HG03159 (cell line): Measurements from ENCODE around the gene AP1S1.
A peak's percentile ranks its signal among the peaks of the same experiment; 100 is the strongest.
"Not testable (repeated sequence)": the region's sequence is repeated elsewhere in the genome, so short reads cannot be mapped to it uniquely, and the experiment has no call there.

Source experiments
- ATAC-seq: cut with Tn5 transposase; IDR thresholded peaks from one replicate; pipeline ENCODE4 v1.9.1; 2021; ENCODE audit warnings: mild to moderate bottlenecking, moderate library complexity; ENCODE audit not compliant: unreplicated experiment

AP1S1 gene

DNA sequence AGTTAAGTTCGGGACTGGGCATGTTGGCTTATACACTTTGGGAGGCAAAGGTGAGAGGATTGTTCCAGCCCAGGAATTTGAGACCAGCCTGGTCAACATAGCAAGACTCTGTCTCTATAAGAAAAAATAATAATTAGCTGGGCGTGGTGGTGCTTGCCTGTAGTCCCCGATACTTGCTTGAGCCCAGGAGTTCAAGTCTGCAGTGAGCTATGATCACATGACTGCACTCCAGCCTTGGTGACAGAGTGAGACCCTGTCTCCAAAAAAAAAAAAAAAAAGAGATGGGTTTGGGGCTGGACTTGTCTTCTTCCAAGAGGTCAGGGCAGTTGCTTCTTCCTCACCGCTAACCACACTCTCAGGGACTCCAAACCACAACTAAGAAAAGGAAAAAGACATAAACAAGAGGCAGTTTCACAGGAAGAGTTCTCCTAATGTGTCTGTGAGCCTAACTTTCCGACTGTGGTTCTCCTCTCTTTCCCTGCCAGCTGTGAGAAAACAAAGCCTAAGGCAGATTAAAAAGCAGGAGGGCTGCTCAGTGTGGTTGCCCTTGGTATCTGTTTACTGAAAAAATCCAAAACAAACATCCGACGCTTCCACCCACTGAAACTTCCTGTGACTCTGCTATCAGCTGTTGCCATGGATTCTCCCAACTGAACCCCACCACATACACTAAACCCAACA is 29.8 kb upstream of the AP1S1 start:
- ATAC-seq = no peak

GRCh38 chr7:101125989-101126650 is 28.2 kb upstream of the AP1S1 start:
- no peak for ATAC-seq

DNA sequence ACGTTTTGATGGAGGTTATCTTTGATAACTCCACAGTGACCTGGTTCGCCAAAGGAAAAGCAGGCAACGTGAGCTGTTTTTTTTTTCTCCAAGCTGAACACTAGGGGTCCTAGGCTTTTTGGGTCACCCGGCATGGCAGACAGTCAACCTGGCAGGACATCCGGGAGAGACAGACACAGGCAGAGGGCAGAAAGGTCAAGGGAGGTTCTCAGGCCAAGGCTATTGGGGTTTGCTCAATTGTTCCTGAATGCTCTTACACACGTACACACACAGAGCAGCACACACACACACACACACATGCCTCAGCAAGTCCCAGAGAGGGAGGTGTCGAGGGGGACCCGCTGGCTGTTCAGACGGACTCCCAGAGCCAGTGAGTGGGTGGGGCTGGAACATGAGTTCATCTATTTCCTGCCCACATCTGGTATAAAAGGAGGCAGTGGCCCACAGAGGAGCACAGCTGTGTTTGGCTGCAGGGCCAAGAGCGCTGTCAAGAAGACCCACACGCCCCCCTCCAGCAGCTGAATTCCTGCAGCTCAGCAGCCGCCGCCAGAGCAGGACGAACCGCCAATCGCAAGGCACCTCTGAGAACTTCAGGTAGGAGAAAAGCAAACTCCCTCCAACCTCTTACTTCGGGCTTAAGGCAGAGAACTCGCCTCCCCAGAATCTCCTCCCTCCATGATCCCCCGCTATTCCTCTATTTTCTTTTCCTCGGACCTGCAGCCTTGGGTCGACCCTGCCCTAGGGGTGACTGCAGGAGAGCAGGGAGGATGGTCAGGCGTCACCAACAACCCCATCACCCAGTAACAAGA is 27.4 kb upstream of the AP1S1 start, which contains the start of gene SERPINE1:
SERPINE1 (plus strand) TSS at position 454 of the 809 bp plus-strand sequence. CDS start 1,290 bp downstream, outside the sequence.
- ATAC-seq = peak; percentile 69

GRCh38 chr7:101127460-101128039 is 26.7 kb upstream of the AP1S1 start:
- ATAC-seq = no peak

DNA sequence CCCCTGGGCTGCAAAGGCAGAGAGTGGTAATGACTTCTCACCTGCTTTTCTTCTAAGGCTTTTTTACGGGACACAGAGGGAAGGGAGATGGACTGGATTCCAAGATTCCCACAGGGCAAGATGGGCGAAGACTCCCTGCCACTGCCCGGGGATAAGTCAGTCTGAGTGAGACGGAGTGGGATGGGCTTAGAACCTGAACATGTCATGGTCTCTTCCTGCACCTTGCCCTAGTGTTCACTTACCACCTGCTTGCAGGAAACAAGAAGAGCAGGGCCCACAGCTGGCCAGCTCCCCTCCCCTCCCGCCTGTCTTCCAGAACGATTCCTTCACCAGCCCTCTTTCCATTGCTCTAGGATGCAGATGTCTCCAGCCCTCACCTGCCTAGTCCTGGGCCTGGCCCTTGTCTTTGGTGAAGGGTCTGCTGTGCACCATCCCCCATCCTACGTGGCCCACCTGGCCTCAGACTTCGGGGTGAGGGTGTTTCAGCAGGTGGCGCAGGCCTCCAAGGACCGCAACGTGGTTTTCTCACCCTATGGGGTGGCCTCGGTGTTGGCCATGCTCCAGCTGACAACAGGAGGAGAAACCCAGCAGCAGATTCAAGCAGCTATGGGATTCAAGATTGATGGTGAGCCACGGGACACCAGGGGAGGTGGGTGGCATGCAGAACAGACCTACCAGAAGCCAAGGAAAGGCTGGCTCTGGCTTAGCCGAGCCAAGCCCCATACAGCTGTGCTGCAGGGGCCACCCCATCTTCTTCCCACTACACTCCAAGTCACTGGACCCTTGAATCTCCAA is 26.0 kb upstream of the AP1S1 start:
- ATAC-seq = no peak

DNA sequence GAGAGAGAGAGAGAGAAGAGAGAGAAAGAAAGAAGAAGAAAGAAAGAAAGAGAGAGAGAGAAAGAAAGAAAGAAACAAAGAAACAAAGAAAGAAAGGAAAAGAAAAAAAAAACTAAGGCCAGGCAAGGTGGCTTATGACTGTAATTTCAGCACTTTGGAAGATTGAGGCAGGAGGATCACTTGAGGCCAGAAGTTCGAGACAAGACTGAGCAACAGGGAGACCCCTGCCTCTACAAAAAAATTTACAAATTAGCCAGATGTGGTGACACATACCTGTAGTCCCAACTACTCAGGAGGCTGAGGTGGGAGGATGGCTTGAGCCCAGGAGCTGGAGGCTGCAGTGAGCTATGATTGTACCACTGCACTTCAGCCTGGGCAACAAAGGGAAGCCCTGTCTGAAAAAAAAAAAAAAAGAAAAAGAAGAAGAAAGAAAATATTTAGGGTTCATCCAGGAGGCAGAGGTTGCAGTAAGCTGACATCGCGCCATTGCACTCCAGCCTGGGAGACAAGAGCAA is 24.6 kb upstream of the AP1S1 start:
- no peak for ATAC-seq

GRCh38 chr7:101132626-101133600 is 21.4 kb upstream of the AP1S1 start:
- ATAC-seq = not testable (repeated sequence)

DNA sequence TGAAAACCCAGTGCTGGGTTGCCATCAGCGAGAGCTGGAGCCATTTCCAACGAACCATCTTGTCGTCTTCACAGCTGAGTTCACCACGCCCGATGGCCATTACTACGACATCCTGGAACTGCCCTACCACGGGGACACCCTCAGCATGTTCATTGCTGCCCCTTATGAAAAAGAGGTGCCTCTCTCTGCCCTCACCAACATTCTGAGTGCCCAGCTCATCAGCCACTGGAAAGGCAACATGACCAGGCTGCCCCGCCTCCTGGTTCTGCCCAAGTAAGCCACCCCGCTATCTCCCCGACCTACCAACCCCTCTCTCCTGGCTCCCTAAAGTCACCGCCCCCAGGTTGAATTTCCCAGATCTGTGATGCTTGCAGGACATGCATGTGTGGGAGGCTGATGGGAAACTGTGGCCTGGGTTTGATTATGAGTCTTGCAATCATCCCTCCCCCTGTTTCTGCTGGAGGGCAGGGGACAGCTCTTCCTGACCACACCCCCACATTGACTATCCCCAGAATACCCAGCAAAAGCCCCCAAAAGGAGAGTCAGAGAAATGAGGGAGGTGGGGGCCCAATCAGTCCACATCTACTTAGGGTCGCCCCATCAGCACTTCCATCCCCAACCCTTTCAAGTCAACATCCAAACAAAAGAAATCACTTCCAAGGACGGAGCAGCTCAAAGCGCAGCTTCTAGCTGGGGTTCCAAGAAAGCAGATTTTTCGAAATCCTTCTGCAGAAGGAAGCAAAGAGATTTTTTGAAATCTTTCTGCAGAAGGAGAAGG is 20.5 kb upstream of the AP1S1 start:
- no peak for ATAC-seq

DNA sequence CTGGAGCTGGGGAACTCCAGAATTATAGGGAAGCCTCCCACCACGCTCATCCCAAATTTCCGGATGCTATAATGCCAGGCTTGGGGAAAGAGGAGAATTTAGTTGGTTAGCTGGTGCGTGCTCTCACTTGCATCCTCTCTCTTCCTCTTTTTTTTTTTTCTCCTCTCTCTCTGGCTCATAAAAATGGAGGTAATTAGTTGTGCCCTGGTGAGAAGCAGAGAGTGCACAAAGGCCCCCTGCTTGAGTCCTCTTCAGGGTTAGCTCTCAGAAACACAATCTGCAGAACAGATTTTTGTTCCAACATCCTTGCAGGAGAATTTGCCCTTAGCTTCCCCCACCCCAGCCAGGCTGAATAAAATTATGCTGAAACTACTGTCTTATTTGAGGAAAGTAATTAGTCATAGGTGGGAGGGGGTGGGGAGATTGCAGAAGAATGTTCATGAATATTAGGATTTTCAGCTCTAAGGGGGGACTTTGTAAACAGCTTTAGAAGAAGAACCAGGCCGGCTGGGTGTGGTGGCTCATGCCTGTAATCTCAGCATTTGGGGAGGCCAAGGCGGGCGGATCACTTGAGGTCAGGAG is 19.8 kb upstream of the AP1S1 start:
- no peak for ATAC-seq

GRCh38 chr7:101137651-101138212 is 16.5 kb upstream of the AP1S1 start:
- ATAC-seq = no peak

GRCh38 chr7:101138213-101138870 is 15.9 kb upstream of the AP1S1 start:
- peak; percentile 73 for ATAC-seq

GRCh38 chr7:101140339-101140699 is 14.0 kb upstream of the AP1S1 start:
- ATAC-seq = no peak

DNA sequence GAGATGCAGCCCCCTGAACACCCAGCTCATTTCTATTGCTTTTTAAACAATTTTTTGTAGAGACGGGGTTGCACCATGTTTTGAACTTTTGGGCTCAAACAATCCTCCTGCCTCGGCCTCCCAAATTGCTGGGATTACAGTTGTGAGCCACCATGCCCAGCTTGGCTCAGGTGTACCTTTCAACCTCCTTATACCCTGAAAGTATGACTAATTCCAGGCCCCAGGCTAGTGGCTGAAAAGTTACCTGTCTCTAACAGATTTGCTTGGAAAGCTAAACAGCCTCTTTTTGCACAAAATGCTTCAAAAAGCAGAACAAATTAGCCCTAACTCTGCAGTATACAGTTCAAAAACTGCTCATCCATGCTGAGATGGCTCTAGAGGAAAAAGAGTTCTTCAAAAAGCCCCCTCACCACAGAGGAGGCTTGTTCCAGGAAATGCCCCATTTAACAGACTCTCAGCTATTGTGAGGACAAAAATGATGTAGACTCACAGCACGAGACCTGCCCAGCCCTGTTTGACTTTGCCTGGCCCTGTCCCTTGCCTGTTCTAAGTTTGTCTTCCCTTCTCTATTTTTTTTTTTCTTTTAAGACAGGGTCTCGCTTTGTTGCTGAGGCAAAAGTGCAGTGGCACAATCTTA is 13.4 kb upstream of the AP1S1 start:
- no peak for ATAC-seq

- no peak for ATAC-seq
Measured at GRCh38 chr7:101151908-101152651, 2.2 kb upstream of the AP1S1 start.

- ATAC-seq = peak; percentile 21
Measured at GRCh38 chr7:101154693-101155102, 422 bp downstream of the AP1S1 start.

- no peak for ATAC-seq
Measured at GRCh38 chr7:101155303-101155702, 1.0 kb downstream of the AP1S1 start.
